ENCODE measurements around the gene QSER1.

DNA sequence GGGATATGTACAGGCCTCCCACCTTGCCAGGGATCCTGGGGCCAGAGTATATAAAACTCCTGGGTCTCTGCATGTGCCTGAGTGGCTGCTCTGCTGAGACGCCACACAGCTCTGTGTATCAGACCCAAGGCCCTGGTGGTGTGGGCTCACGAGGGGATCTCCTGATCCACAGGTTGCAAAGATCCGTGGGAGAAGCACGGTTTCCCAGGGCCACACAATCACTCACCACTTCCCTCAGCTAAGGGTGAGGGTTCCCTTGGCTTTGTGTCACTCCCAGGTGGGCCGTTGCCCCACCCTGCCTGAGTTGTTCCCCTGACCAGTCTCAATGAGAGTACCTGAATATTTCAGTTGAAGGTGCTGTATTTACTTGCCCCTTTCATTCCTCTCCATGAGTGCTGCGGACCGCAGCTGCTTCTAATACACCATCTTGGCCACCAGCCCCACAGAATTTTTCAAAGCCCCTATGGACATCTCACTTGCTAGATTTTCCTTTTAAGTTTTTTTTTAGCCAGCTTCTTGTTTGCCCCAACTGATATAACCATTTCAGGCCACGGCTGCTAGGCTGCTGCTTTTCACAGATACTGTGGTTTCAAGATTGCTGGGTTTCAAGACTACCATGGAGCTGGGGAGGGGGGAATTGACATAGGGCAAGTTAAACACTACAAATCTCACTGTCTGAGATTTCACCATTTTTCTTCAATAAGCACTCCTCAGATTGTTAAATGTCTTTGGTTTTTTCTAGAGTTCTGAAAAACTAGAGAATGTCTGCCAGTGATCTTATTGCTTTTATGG lies 109.3 kb downstream of the QSER1 start:
- TF ChIP-seq IKZF1 (conservative IDR thresholded peaks at IDR 0.05) = no peak
- TF ChIP-seq, protein P1, sequence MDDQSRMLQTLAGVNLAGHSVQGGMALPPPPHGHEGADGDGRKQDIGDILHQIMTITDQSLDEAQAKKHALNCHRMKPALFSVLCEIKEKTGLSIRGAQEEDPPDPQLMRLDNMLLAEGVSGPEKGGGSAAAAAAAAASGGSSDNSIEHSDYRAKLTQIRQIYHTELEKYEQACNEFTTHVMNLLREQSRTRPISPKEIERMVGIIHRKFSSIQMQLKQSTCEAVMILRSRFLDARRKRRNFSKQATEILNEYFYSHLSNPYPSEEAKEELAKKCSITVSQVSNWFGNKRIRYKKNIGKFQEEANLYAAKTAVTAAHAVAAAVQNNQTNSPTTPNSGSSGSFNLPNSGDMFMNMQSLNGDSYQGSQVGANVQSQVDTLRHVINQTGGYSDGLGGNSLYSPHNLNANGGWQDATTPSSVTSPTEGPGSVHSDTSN (IDR thresholded peaks at IDR 0.05; ENCODE audit: insufficient replicate concordance, low read depth, low read length) = no peak
- no peak for TF ChIP-seq NFIC (IDR thresholded peaks at IDR 0.05; ENCODE audit: low read depth, low read length)
- TF ChIP-seq ATF7 (IDR thresholded peaks at IDR 0.05; ENCODE audit: low read depth) = no peak
- TF ChIP-seq POLR2A (IDR thresholded peaks at IDR 0.05; ENCODE audit: low read depth, low read length) = no peak
- no peak for TF ChIP-seq RB1 (IDR thresholded peaks at IDR 0.05; ENCODE audit: borderline replicate concordance)
- TF ChIP-seq NRF1 (conservative IDR thresholded peaks at IDR 0.05; ENCODE audit: low read depth, low read length) = no peak
- TF ChIP-seq EZH2 (IDR thresholded peaks at IDR 0.05; ENCODE audit: borderline replicate concordance, control insufficient read depth, low read depth, low read length) = no peak
- TF ChIP-seq, protein P2, sequence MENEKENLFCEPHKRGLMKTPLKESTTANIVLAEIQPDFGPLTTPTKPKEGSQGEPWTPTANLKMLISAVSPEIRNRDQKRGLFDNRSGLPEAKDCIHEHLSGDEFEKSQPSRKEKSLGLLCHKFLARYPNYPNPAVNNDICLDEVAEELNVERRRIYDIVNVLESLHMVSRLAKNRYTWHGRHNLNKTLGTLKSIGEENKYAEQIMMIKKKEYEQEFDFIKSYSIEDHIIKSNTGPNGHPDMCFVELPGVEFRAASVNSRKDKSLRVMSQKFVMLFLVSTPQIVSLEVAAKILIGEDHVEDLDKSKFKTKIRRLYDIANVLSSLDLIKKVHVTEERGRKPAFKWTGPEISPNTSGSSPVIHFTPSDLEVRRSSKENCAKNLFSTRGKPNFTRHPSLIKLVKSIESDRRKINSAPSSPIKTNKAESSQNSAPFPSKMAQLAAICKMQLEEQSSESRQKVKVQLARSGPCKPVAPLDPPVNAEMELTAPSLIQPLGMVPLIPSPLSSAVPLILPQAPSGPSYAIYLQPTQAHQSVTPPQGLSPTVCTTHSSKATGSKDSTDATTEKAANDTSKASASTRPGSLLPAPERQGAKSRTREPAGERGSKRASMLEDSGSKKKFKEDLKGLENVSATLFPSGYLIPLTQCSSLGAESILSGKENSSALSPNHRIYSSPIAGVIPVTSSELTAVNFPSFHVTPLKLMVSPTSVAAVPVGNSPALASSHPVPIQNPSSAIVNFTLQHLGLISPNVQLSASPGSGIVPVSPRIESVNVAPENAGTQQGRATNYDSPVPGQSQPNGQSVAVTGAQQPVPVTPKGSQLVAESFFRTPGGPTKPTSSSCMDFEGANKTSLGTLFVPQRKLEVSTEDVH (IDR thresholded peaks at IDR 0.05; ENCODE audit: low read depth, partially characterized antibody) = no peak

Measured in GM12878 (cell line).